Activated naive CD8-positive, alpha-beta T cell treated with anti-CD3 and anti-CD28 coated beads, Interleukin-2, amount 50 U/mL, for 24 hours (primary cell): ENCODE data around the gene UPF2.

Experiments used
- ATAC-seq: fragments of 150-1000 bp; cut with Tn5 transposase; one replicate; pipeline ENCODE4 v1.10.0; 2021
- DNase-seq: peaks from one replicate; pipeline ENCODE4 v3.0.0; 2021
- H3K27ac Mint-ChIP-seq: one replicate; pipeline ENCODE4 v1.8.0; 2021; ENCODE audit warnings: mild to moderate bottlenecking, mixed read lengths
- H3K27me3 Mint-ChIP-seq: one replicate; pipeline ENCODE4 v1.8.0; 2021; ENCODE audit warnings: mixed read lengths
- H3K36me3 Mint-ChIP-seq: one replicate; pipeline ENCODE4 v1.8.0; 2021; ENCODE audit warnings: low read depth, mixed read lengths
- H3K4me1 Mint-ChIP-seq: one replicate; pipeline ENCODE4 v1.8.0; 2021; ENCODE audit warnings: mixed read lengths
- H3K4me3 Mint-ChIP-seq: one replicate; pipeline ENCODE4 v1.8.0; 2021; ENCODE audit warnings: mild to moderate bottlenecking, moderate library complexity, mixed read lengths
- H3K9me3 Mint-ChIP-seq: one replicate; pipeline ENCODE4 v1.8.0; 2021; ENCODE audit warnings: mixed read lengths

UPF2 gene

DNA sequence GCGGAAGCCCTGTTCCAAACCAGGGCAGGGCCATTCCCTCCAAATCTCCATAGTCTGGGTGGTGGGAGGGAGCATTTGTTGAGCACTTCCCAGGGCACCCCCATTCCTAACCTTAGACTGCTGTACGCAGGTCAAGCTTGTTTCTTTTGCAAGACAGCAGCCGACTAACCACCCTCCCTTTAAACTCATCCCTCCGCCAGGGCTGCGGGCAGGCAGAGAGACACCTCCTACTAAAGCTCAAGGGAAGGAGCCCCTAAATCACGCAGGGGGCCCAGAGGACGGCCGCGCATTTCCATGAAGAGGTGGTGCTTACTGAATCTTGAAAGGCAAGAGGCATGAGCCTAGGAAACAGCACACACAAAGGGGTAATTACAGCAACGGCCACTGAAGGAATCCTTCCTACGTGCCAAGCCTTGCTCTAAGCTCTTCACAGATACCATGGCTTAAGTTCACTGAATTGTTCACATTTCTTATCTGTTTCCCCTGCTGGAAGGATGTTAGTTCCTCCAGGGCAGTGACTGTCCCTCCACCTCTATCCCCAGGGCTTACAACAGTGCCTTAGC, 129.4 kb downstream of the UPF2 start:
- ATAC-seq (no peak), DNase-seq (no peak)
- Mint-ChIP-seq H3K4me3 (no peak overlapping the region), H3K36me3 (no peaks in the 10 kb centered on the region), H3K27me3 (no peaks in the 10 kb centered on the region), H3K9me3 (no peaks in the 10 kb centered on the region), H3K27ac (no peak overlapping the region), H3K4me1 (no peaks in the 10 kb centered on the region)

DNA sequence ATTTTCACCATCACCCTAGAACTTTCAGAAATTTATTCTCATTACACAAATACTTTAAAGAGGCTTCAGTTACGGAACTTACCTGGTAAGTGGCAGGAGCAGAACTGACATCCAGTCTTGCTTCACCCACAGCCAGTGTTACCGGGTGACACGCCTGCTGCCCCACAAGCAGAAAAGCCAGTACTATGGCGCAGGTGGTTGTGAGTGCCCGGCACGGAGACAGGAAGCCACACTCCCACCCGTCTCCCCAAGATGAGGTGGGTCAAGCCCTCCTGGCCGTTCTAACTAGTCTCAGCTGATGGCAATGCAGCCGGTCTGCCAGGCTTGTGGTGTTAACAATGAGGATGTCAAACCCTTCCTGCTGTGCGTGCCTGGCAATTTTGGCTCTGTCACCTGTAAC, 132.5 kb downstream of the UPF2 start:
- no peak for ATAC-seq

DNA sequence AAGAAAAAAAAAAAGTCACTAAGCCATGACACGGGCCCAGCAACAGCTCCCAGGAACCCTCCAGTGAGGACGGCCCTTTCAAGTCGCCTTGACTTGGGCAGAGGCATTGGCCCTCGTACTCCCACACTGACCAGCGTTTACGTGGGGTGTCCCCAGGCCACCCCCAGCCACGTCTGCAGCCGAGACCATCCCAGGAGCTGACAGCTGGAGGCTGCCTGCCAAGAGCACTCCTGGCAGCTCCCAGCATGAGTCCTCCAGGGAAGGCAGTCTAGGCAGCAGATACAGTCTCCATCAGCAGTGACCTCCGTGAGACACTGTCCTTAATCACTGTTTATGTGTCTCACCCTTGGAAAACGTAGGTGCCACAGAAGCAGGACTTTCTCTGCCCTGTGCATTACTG, 133.0 kb downstream of the UPF2 start:
- H3K9me3 Mint-ChIP-seq: no peaks in the 10 kb centered on the region
- H3K36me3 Mint-ChIP-seq: no peaks in the 10 kb centered on the region
- H3K4me3 Mint-ChIP-seq: no peak overlapping the region
- ATAC-seq (no peak), DNase-seq (no peak)
- no peaks in the 10 kb centered on the region for H3K27me3 Mint-ChIP-seq
- H3K27ac Mint-ChIP-seq: no peak overlapping the region
- peaks cover 2% of the 10 kb centered on the region for H3K4me1 Mint-ChIP-seq

More for the DNA sequence above, 132.5 kb downstream of the UPF2 start:
- H3K9me3 Mint-ChIP-seq: no peaks in the 10 kb centered on the region
- no peak for DNase-seq
- no peaks in the 10 kb centered on the region for H3K36me3 Mint-ChIP-seq
- H3K4me3 Mint-ChIP-seq: no peak overlapping the region
- no peaks in the 10 kb centered on the region for H3K27me3 Mint-ChIP-seq
- no peak overlapping the region for H3K27ac Mint-ChIP-seq
- peaks cover 2% of the 10 kb centered on the region for H3K4me1 Mint-ChIP-seq

DNA sequence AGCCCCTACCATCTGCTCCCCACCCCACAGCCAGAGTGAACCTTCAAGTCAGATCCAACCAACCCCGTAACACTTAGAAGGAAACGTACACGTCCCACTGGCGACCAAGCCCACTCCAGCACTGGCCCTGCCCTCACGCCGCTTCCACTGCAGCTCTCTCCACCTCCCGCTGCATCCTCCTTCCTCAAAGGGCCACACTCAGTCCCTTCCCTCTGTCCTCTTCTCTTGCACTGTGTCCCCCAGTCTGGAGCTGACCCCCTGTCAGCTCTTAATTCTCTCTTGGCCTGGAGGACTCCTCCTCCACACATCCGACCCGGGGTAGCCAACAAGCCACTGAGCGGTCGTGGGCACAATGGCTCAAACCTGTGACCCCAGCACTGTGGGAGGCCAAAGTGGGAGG, 133.6 kb downstream of the UPF2 start:
- Mint-ChIP-seq H3K9me3 (no peaks in the 10 kb centered on the region), H3K36me3 (no peaks in the 10 kb centered on the region), H3K27me3 (no peaks in the 10 kb centered on the region), H3K27ac (no peak overlapping the region), H3K4me1 (peaks cover 2% of the 10 kb centered on the region), H3K4me3 (no peak overlapping the region)
- ATAC-seq (no peak), DNase-seq (no peak)

DNA sequence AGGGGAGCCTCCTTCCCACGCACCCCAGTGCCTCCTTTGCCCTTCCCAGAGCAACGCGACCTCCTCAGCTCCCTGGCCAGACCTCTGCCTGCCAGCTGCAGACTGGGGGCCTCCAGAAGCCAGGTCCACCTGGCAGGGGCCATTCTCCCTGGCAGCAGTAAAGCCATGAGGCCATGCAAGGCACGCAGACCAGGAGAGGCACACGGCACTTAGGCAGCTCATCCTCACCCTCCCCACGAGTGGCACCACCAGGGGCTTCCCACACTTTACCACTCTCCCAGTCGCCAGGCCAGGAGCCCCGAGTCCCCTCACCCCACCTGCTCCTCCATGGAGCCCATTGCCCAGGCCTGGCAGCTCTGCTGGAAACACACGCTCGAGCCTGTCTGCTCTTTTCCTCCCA, 134.1 kb downstream of the UPF2 start:
- Mint-ChIP-seq H3K9me3 (no peaks in the 10 kb centered on the region), H3K4me3 (no peak overlapping the region), H3K4me1 (peaks cover 2% of the 10 kb centered on the region), H3K36me3 (no peaks in the 10 kb centered on the region), H3K27me3 (no peaks in the 10 kb centered on the region), H3K27ac (no peak overlapping the region)
- DNase-seq: no peak
- ATAC-seq: no peak

DNA sequence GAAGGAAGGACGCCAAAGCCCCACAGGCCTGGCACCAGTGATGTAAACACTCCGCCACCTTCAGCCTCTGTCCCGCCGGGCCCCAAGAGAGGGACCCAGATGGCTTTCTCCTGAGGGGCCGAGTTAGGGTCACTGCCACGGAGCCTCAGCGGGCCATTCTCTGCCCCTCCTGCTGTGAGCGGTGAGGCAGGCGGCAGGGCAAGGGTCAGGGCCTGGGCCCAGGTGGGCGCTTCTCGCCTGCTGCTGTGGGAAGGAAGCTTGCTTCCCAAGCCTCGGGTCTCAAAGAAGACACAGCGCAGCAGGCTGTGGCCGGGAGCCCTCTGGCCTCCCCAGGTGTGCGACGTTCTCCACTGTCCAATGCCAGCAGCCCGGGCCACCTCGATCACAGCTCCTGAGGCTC, 134.7 kb downstream of the UPF2 start:
- no peak overlapping the region for H3K4me3 Mint-ChIP-seq
- no peaks in the 10 kb centered on the region for H3K9me3 Mint-ChIP-seq
- peaks cover 2% of the 10 kb centered on the region for H3K4me1 Mint-ChIP-seq
- no peak for DNase-seq
- no peak for ATAC-seq
- H3K27ac Mint-ChIP-seq: no peak overlapping the region
- H3K27me3 Mint-ChIP-seq: no peaks in the 10 kb centered on the region
- no peaks in the 10 kb centered on the region for H3K36me3 Mint-ChIP-seq

DNA sequence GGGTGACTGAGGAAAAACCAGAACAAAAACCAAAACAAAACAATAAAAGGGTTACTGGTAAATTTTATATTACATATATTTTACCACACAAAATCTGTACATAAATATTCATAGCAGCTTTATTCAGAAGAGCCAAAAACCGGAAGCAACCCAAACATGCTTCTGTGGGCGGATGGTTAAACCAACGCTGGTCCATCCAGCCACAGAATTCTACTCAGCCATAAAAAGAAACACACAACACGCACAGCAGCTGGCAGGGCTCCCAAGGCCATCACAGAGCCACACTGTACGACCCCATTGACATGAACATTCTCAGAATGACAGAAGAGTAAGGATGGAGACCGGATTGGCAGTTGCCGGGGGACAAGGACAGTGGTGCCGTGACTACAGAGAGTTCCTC, 135.9 kb downstream of the UPF2 start:
- Mint-ChIP-seq H3K36me3 (no peaks in the 10 kb centered on the region), H3K9me3 (no peaks in the 10 kb centered on the region), H3K27me3 (no peaks in the 10 kb centered on the region), H3K4me3 (no peak overlapping the region), H3K4me1 (peaks cover 2% of the 10 kb centered on the region), H3K27ac (no peak overlapping the region)
- DNase-seq (no peak), ATAC-seq (no peak)

DNA sequence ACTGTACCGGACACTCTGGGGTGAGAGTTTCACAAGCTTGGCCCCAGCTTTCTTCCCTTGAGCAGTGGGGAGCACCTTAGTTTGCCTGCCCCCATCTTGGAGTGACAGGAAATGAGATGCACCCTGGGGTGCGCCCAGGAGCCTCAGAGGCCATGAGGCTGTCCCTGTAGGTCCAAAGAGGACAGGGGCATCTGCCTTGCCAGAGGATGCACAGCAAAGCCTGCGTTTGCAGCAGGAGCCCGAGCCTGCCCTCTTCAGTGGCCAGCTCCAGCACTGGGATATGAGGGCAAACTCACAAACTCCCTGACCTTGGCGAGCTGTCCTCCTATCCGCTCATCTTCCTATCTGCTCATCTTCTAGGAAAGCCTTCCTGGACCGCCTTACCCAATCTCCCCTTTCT, 140.0 kb downstream of the UPF2 start:
- H3K27ac Mint-ChIP-seq: no peak overlapping the region

DNA sequence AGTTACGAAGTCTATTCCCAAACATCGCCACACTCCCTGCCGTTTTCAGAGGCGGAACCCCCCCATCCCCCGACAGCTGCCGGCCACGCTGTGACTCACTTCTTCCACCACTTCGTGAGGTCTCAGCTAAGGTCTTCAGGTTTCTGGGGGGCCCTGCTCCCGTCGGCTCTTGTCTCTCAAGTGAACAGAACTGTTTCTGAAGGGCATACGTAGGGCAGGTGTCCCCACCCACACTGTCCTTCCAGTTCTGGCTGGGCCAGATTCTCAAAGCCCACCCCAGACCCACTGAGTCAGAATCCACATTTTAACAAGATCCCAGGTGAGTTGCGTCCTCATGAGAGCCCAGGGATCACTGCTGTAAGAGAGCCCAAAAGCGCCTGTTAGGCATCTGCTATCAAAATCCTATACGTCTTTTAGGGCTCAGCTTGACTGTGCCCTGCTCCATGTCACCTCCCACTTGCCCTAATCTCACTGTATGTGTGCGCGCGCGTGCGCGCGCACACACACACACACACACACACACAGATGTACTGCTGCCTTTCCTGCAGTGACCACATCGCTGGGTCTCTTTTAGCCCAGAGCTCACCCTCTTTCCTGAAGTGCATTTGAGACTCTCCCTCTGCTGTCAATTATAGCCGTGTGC, 140.7 kb downstream of the UPF2 start:
- Mint-ChIP-seq H3K4me1 (peaks cover 2% of the 10 kb centered on the region), H3K27ac (no peak overlapping the region), H3K9me3 (no peaks in the 10 kb centered on the region), H3K36me3 (no peaks in the 10 kb centered on the region), H3K4me3 (no peak overlapping the region), H3K27me3 (no peaks in the 10 kb centered on the region)
- ATAC-seq (no peak), DNase-seq (no peak)

More for the DNA sequence above, 140.0 kb downstream of the UPF2 start:
- no peaks in the 10 kb centered on the region for H3K36me3 Mint-ChIP-seq
- H3K27me3 Mint-ChIP-seq: no peaks in the 10 kb centered on the region
- H3K4me1 Mint-ChIP-seq: peaks cover 2% of the 10 kb centered on the region
- no peaks in the 10 kb centered on the region for H3K9me3 Mint-ChIP-seq
- no peak overlapping the region for H3K4me3 Mint-ChIP-seq
- DNase-seq (no peak), ATAC-seq (no peak)

DNA sequence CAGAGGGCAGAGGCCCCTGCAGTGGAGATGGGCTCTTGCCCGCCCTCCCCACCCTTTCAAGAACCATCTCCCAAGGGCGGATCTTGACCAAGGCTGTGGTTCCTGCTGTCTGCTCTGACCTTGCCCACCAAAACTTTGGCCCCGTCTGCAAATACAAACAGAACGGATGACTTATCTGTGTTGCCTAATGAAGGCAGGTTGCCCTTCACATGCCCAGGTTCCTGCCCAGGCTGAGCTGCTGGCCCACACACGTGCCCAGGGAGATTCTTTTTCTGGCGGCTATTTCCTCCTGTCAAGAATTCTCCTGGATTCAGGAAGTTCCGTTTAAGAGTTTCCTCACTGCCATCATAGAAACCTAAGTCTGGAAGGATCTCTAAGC, 141.2 kb downstream of the UPF2 start:
- DNase-seq (no peak), ATAC-seq (no peak)
- H3K36me3 Mint-ChIP-seq: no peaks in the 10 kb centered on the region
- no peaks in the 10 kb centered on the region for H3K4me1 Mint-ChIP-seq
- no peaks in the 10 kb centered on the region for H3K9me3 Mint-ChIP-seq
- H3K27me3 Mint-ChIP-seq: no peaks in the 10 kb centered on the region
- H3K27ac Mint-ChIP-seq: no peak overlapping the region
- H3K4me3 Mint-ChIP-seq: no peak overlapping the region

DNA sequence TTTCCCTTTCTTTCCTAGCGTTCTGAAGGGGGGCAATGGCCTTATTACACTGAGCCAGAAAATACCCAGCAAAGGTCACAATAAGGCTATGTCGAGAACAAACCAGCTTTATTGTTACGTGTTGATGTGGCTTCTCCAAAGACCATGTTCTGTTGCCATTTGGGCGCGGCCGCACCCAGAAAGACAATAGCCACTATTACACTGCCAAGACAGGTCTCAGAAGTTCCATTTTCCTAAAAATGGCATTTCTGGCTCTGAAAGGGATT, 141.6 kb downstream of the UPF2 start:
- no peaks in the 10 kb centered on the region for H3K4me1 Mint-ChIP-seq
- no peak for DNase-seq
- H3K27me3 Mint-ChIP-seq: no peaks in the 10 kb centered on the region
- H3K36me3 Mint-ChIP-seq: no peaks in the 10 kb centered on the region
- no peak for ATAC-seq
- no peaks in the 10 kb centered on the region for H3K9me3 Mint-ChIP-seq
- no peak overlapping the region for H3K27ac Mint-ChIP-seq
- no peak overlapping the region for H3K4me3 Mint-ChIP-seq

DNA sequence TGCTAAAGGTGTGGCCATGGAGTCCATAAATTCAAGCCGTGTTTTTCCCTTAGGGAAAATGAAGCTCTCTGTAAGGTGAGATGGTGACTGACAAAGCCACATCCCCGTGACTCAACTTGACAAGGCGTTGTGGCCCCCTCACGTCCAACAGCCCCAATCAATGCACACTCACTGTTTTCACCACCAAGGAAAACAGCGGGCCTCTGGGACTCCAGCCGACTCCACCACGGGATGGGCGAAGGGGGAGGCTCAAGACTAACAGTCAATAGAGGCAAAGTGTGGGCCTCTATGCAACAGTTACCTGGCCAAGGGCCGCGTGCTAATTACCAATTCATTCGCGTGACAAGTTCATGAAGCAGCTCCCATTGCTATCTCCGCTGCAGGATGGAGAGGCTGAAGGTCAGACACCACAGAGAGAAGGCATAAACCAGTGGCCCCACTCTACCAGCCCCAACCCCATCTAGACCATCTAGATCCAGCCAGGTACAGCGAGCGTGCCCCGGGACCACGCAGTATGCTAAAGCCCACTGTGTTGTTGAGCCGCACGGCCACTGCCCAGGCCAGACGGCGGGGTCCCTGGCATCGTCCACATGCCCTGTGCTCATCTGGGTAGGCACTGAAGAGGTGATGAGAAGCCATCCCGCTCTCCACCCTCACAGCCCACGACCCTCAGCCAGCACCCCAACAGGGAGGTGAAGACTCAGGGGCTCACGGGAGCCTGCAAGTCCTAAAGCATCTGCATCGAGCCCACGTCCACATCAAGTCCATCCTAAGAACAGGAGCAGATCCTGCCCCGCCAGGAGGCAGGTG, 143.3 kb downstream of the UPF2 start:
- ATAC-seq (no peak), DNase-seq (no peak)
- Mint-ChIP-seq H3K36me3 (no peaks in the 10 kb centered on the region), H3K4me1 (no peaks in the 10 kb centered on the region), H3K9me3 (no peaks in the 10 kb centered on the region), H3K4me3 (no peak overlapping the region), H3K27ac (no peak overlapping the region), H3K27me3 (no peaks in the 10 kb centered on the region)

DNA sequence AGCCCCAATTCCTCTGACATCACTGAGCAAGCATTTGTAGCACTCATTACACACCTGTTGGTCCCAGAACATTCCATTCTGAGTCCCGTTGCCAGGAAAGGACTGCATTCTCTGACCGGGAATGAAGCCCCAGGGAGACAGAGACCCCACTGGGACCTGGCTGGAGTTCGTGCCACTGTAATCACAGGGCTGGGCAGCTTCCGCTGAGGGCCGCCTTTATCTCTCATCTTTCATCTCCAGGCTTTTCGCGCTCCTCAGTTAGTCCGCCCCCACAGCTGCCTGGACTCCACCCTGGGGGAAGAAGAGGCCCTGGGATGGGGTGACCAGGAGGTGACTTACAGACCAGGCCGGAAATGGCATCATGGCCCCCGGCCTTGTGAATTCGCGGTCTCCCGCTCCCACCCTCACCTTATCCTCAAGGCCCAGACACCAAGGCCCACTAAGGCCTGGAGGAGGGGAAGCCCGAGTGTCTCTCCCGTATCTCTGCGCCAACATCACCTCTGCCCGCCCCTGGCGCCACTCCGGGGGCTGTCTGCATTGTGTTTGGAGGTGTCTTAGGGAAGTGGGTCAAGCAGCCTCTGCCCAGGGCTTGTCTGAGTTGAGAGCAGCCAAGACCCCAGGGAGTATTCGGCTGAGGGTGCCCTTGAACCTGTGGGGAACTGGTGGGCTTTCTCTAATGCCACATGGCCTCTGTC, 144.1 kb downstream of the UPF2 start:
- no peak overlapping the region for H3K27ac Mint-ChIP-seq
- H3K4me3 Mint-ChIP-seq: no peak overlapping the region
- no peaks in the 10 kb centered on the region for H3K36me3 Mint-ChIP-seq
- no peaks in the 10 kb centered on the region for H3K4me1 Mint-ChIP-seq
- no peaks in the 10 kb centered on the region for H3K27me3 Mint-ChIP-seq
- ATAC-seq (no peak), DNase-seq (no peak)
- no peaks in the 10 kb centered on the region for H3K9me3 Mint-ChIP-seq

DNA sequence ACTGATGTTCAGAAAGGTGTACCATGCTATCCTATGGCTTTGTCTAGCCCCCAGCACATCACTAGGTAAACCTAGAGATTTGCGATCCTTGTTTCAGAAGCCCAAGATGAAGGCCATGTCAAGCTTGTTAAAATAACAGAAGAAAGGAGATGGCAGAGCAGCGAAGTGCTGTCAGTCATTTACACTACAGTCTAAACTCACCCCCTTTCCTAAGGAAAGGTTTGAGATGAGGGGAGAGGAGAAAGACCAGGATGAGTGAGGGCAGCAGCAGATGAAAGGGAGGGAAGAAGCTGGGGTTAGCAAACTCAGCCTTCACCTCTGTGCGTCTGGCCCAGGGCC, 144.6 kb downstream of the UPF2 start:
- Mint-ChIP-seq H3K9me3 (no peaks in the 10 kb centered on the region), H3K27ac (no peak overlapping the region), H3K4me1 (no peaks in the 10 kb centered on the region), H3K27me3 (no peaks in the 10 kb centered on the region), H3K36me3 (no peaks in the 10 kb centered on the region), H3K4me3 (no peak overlapping the region)
- ATAC-seq: no peak
- no peak for DNase-seq

DNA sequence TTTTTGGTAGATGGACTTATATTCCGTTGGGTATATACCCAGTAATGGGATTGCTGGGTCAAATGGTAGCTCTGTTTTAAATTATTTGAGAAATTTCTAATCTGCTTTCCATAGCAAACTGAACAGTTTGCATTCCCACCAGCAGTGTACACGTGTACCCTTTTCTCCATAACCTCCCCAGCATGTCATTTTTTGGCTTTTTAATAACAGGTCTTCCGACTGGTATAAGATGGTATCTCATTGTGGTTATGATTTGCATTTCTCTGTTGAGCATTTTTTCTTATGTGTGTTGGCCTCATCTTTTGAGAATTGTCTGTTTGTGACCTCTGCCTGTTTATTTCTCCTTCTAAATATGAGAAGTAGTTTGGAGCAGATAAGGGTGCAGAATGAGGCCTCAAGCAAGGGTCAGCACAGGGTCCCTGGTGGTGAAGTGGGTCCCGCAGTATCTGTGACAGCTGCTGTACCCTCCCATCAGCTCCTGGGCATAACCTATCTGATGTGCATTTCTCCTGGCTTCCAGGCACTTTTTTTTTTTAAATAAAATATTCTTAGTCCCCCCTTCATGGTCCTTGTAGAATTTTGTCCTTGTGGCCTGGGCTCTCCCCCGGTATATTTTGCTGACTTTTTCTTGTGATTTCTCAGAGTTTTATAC, 145.9 kb downstream of the UPF2 start:
- ATAC-seq: no peak
- Mint-ChIP-seq H3K4me1 (no peaks in the 10 kb centered on the region), H3K27ac (no peak overlapping the region), H3K9me3 (no peaks in the 10 kb centered on the region), H3K36me3 (no peaks in the 10 kb centered on the region), H3K27me3 (no peaks in the 10 kb centered on the region), H3K4me3 (no peak overlapping the region)
- DNase-seq: no peak
